DMS53 (cell line): Measurements from ENCODE around the gene CENPP.
"Not testable (repeated sequence)": the region's sequence is repeated elsewhere in the genome, so short reads cannot be mapped to it uniquely, and the experiment has no call there.

ENCODE experiments used
- DNase-seq: peaks from one replicate; lab custom pipeline; 2025; lab: John Stamatoyannopoulos, UW

CENPP gene

GRCh38 chr9:92538541-92538940, 212.8 kb downstream of the CENPP start:
- no peak for DNase-seq

DNA sequence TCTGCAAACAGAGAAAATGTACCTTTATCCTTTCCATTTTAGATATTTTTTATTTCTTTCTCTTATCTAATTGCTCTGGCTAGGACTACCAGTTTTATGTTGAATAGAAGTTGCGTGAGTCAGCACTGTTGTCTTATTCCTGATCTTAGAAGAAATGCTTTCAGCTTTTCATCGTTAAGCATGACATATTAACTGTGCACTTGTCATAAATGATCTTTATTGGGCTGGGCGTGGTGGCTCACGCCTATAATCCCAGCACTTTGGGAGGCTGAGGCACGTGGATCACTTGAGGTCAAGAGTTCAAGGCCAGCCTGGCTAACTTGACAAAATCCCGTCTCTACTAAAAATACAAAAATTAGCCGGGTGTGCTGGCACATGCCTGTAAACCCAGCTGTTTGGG, 218.2 kb downstream of the CENPP start:
- no peak for DNase-seq

DNA sequence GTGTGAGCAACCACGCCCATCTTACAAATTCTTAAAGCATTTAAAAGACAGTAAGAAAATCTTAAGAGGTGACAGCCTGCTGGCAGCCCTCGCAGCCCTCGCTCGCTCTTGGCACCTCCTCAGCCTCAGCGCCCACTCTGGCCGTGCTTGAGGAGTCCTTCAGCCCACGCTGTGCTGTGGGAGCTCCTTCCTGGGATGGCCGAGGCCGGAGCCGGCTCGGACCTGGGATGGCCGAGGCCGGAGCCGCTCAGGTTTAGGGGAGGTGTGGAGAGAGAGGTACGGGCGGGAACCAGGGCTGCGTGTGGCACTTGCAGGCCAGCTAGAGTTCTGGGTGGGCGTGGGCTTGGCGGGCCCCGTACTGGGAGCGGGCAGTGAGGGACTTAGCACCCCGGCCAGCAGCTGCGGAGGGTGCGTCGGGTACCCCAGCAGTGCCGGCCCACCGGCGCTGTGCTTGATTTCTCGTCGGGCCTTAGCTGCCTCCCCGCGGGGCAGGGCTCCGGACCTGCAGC, 219.3 kb downstream of the CENPP start:
- DNase-seq, result no peak

DNA sequence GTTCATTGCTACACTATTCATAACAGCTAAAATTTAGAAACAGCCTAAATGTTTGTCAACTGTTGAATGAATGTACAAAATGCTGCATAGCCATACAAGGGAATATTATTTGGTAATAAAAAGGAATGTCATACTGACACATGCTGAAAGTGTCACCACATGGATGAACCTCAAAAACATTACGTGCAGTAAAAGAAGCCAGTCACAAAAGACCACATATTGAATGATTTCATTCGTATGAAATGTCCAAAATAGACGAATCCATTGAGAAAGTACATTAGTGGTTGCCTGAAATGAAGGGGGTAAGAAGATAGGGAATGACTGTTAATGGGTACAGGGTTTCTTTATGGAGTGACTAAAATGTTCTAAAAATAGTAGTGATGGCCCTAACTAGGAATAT, 221.6 kb downstream of the CENPP start:
- DNase-seq, result no peak

GRCh38 chr9:92550765-92551164, 225.0 kb downstream of the CENPP start:
- no peak for DNase-seq

- no peak for DNase-seq
These were observed 233.0 kb downstream of the CENPP start for GRCh38 chr9:92558612-92559374.

DNA sequence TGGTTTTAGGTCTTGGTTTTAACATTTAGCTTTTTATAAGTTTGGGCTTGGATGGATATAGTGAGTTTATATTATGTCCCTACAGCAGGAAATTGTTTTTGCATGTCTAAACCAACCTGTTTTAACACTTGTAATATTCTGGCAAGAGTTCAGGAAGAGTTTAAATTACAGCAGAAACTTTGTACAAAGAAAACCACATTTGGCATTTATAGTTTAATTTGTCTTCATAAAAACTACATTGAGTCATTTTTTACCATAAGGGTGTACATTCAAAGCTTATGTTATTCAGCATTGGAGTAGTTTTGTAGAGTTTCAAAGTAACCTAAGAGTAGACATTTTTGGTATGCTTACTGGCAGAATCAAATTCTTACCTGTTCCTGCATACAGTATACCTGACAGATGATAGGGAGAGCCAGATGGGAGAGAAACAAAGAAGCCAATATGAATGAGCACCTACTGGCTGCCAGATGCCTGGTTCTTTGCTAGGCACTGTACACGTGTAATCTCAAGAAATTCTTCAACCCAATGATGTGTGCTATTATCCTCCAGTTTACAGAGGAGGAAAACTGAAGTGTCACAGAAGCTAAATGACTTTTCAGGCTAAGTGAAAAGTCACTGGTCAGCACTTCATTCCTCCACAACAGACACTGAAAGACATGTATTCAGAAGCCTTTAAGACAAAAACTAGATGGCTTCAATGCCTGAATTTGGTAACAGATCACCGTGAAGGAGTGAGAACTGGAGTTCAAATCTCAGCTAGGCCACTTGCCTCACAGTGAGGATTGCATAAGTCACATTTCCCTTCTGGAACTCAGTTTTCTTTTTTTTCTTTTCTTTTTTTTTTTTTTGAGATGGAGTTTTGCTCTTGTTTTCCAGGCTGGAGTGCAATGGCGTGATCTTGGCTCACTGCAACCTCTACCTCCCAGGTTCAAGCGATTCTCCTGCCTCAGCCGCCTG, 235.9 kb downstream of the CENPP start:
- no peak for DNase-seq

DNA sequence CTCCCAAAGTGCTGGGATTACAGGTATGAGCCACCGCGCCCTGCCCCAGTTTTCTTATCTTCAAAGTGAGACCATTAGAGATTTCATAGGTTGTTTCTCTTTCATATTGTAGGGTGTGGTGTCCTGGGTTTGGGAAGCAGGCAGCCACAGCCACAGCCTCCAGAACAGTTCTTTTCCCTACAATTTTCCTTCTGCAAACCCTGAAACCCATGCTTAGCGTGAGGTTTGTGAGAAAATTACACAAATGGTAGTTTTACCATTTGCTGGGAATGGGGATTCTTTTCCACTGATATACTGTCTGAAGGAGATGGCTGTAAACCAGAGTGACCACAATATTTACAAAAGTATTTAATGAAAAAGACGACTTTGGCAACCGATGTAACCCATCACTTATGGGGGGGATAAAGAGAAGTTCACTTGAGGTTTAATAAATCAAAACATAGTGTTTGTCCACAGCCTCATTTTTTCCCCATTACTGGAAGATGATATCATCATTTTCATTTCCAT, 236.8 kb downstream of the CENPP start:
- no peak for DNase-seq

DNA sequence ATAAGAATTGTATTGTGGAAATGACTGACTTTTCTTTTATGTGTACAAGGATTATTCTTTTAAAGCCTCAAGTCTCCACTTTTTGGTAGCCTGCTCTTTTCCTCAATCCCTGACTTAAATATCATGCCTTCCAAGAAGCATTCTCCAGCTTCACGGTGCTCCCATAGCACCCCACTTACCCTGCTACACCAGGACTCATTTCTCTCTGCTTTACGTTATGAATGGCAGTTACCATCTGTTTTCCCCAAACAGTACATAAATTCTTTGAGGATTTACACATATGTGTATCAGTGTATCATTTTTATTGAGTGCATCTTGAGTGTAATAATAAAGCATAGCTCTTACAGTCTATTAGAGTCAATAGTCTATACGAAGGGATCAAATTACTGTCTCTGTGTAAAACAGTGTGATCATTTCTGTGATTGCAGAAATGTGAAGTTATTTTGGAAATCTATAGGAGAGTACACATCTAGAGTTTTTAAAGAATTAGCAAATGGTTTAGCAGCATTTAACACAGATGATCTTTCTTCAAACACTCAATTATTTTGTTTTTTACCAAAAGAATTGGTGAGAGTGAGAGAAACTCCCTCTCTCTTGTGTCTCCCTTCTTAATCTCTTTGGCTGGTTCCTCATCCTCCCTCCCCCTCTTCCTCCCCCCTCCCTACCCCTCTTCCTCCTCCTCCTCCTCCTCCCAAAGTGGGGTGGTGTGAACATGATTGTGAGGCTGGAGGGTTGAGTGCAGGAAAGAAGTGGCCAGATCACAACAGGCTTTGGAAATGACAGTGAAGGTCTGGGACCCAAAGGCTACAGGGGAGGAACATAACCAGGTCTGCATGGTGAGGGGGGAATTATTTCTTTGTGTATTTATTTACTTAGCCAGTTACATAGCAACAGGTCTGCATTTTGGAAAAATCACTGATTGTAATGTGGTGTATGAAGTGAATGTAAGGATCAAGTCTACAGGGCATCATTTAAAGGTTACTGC, 237.7 kb downstream of the CENPP start:
- no peak for DNase-seq

- no peak for DNase-seq
These were observed 238.8 kb downstream of the CENPP start for GRCh38 chr9:92564504-92564903.

- DNase-seq, result no peak
These were observed 239.2 kb downstream of the CENPP start for GRCh38 chr9:92564982-92565381.

- not testable (repeated sequence) for DNase-seq
These were observed 246.1 kb downstream of the CENPP start for GRCh38 chr9:92571871-92572270.

- not testable (repeated sequence) for DNase-seq
These were observed 247.9 kb downstream of the CENPP start for GRCh38 chr9:92573612-92574011.

DNA sequence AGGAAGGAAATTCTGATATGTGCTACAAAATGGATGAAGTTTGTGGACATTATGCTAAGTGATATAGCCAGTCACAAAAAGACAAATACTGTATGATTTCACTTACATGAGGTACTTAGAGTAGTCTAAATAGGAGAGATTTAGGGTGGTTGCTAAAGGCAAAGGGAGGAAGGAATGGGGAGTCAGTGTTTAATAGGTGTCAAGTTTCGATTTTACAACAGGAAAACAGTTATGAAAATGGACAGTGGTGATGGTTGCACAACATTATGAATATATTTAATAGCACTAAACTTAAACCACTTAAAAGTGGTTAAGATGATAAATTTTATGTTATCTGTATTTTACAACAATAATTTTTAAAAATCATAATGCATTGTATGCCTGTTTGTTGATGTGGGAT, 250.4 kb downstream of the CENPP start:
- DNase-seq, result no peak

GRCh38 chr9:92589923-92590322, 264.2 kb downstream of the CENPP start:
- DNase-seq, result no peak

DNA sequence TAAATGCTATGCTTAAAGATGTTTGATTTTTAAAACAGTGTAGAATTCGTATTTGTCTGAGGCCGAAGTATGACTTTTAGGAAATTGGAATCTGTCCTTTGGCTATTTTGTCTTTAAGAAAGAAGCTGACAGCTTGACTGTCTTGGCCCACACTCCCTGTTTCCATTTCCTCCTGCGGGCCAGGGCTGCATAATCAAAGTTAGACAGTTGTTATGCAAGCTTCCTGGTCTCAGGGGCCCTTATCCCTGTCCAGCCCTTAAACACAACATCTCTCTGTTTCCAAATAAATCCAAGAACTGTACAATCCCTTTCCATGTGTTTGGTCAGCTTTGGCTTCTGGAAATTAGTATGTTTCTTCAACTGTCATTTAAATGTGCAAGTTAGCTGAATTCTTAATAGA, 264.6 kb downstream of the CENPP start:
- no peak for DNase-seq

GRCh38 chr9:92592537-92592936, 266.8 kb downstream of the CENPP start:
- DNase-seq, result no peak

GRCh38 chr9:92592946-92593861, 267.5 kb downstream of the CENPP start:
- DNase-seq, result no peak

GRCh38 chr9:92595075-92595474, 269.3 kb downstream of the CENPP start:
- DNase-seq, result not testable (repeated sequence)

- DNase-seq, result no peak
These were observed 270.2 kb downstream of the CENPP start for GRCh38 chr9:92595930-92596329.
